B cell (primary cell): ENCODE data around the gene FUOM.

Experiments
- CTCF ChIP-seq: fragments of 200-600 bp; IDR thresholded peaks from one replicate; pipeline ENCODE4 v1.8.0; 2022; ENCODE audit warnings: antibody characterized with exemption, mild to moderate bottlenecking
- EZH2 ChIP-seq: IDR thresholded peaks from 2 replicates; pipeline ENCODE4 v1.6.1; 2012; ENCODE audit warnings: borderline replicate concordance, low read depth, mild to moderate bottlenecking, moderate library complexity, low read length; ENCODE audit not compliant: insufficient read depth, poor library complexity, severe bottlenecking

DNA sequence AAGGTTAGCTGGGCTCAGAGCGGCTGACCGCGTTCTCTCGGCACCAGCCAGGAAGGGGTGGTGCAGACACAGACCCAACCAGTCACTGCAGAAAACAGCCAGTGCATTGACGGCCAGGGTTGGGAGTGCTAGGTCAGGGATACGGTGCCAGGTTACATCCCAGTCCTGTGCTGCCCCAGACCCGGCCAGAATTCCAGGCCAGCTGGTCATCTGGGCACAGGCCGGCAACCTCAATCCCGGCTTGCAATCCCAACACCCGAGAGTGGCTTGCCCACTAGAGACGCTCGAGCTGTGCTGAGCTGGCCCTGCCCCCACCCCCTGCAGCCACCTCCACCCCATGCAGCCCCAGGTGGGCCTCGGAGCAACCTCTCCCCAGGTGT, 6.9 kb downstream of the FUOM start:
- TF ChIP-seq CTCF (no peak), EZH2 (no peak)
